Neural cell (in vitro differentiated cells): ENCODE data around the gene PRKG1. TPM values are rescaled to one million over a fixed set of nuclear protein-coding genes. Genes with fewer than 3 reads are reported as not detected.

Experiments used
- H2AFZ ChIP-seq: fragments of 200-600, 300-800 bp; sonication (generic), shearing (Covaris generic); 2 replicates; pipeline ENCODE4 v1.6.0; 2014; ENCODE audit warnings: low read depth, mild to moderate bottlenecking, antibody characterized with exemption, low read length, moderate library complexity
- H3F3A ChIP-seq: fragments of 200-600 bp; shearing (Covaris generic); 2 replicates; pipeline ENCODE4 v1.6.1; 2016; ENCODE audit warnings: mild to moderate bottlenecking, moderate library complexity, mixed read lengths, antibody characterized with exemption, low read length; ENCODE audit not compliant: insufficient read depth, poor library complexity, severe bottlenecking
- H3K27ac ChIP-seq: fragments of 200-600, 300-800 bp; sonication (generic), shearing (Covaris generic); 2 replicates; pipeline ENCODE4 v1.5.1; 2014; ENCODE audit warnings: mild to moderate bottlenecking, low read length, moderate library complexity
- H3K27me3 ChIP-seq: fragments of 300-800, 200-600 bp; sonication (generic), shearing (Covaris generic); 2 replicates; pipeline ENCODE4 v1.6.0; 2014; ENCODE audit warnings: mild to moderate bottlenecking, low read depth, low read length, moderate library complexity; ENCODE audit not compliant: insufficient read depth
- H3K36me3 ChIP-seq: fragments of 300-800, 200-600 bp; sonication (generic), shearing (Covaris generic); 2 replicates; pipeline ENCODE4 v1.5.1; 2014; ENCODE audit warnings: mild to moderate bottlenecking, antibody characterized with exemption, low read length, moderate library complexity; ENCODE audit not compliant: insufficient read depth
- H3K4me2 ChIP-seq: fragments of 300-800, 200-600 bp; sonication (generic), shearing (Covaris generic); 2 replicates; pipeline ENCODE4 v1.6.0; 2014; ENCODE audit warnings: mild to moderate bottlenecking, low read length
- H3K4me3 ChIP-seq: fragments of 300-800, 200-600 bp; sonication (generic), shearing (Covaris generic); 2 replicates; pipeline ENCODE4 v1.5.1; 2014; ENCODE audit warnings: mild to moderate bottlenecking, low read length, moderate library complexity
- H3K79me2 ChIP-seq: fragments of 200-600 bp; shearing (Covaris generic); replicated peaks from 2 replicates; pipeline ENCODE4 v1.6.0; 2014; ENCODE audit warnings: mild to moderate bottlenecking, low read length, moderate library complexity; ENCODE audit not compliant: insufficient read depth
- H3K9ac ChIP-seq: fragments of 300-800, 200-600 bp; sonication (generic), shearing (Covaris generic); 2 replicates; pipeline ENCODE4 v1.6.1; 2016; ENCODE audit warnings: mild to moderate bottlenecking, low read length, mixed read lengths
- H3K9me2 ChIP-seq: fragments of 200-600 bp; shearing (Covaris generic); 2 replicates; pipeline ENCODE4 v1.6.1; 2016; ENCODE audit warnings: mild to moderate bottlenecking, low read length, mixed read lengths; ENCODE audit not compliant: insufficient read depth
- H3K9me3 ChIP-seq: fragments of 200-600, 300-800 bp; sonication (generic), shearing (Covaris generic); 2 replicates; pipeline ENCODE4 v1.6.1; 2016; ENCODE audit warnings: mild to moderate bottlenecking, mixed run types, low read length, moderate library complexity, mixed read lengths
- H4K20me1 ChIP-seq: fragments of 200-600 bp; shearing (Covaris generic); 2 replicates; pipeline ENCODE4 v1.6.1; 2016; ENCODE audit warnings: mild to moderate bottlenecking, mixed run types; ENCODE audit not compliant: insufficient read depth
- EP300 ChIP-seq: fragments of 450-650 bp; conservative IDR thresholded peaks from 2 replicates; pipeline ENCODE4 v1.6.1; 2014; ENCODE audit warnings: antibody characterized with exemption, mild to moderate bottlenecking, moderate library complexity; ENCODE audit not compliant: poor library complexity, severe bottlenecking
- EZH2 ChIP-seq: fragments of 200-600, 300-800 bp; shearing (Covaris generic), sonication (generic); IDR thresholded peaks from 2 replicates; pipeline ENCODE4 v1.6.1; 2014; ENCODE audit warnings: antibody characterized with exemption, low read length, borderline replicate concordance, mild to moderate bottlenecking; ENCODE audit not compliant: insufficient read depth, poor library complexity, severe bottlenecking
- MXI1 ChIP-seq: fragments of 450-650 bp; conservative IDR thresholded peaks from 2 replicates; pipeline ENCODE4 v1.6.1; 2014; ENCODE audit warnings: antibody characterized with exemption, mild to moderate bottlenecking; ENCODE audit not compliant: poor library complexity, severe bottlenecking
- POLR2AphosphoS5 ChIP-seq: IDR thresholded peaks from 2 replicates; pipeline ENCODE4 v1.6.1; 2012
- RAD21 ChIP-seq: fragments of 450-650 bp; conservative IDR thresholded peaks from 2 replicates; pipeline ENCODE4 v1.6.1; 2014; ENCODE audit warnings: antibody characterized with exemption, mild to moderate bottlenecking, moderate library complexity
- SMC3 ChIP-seq: fragments of 450-650 bp; conservative IDR thresholded peaks from 2 replicates; pipeline ENCODE4 v1.6.1; 2014; ENCODE audit warnings: antibody characterized with exemption, mild to moderate bottlenecking, moderate library complexity; ENCODE audit not compliant: poor library complexity
- TAF1 ChIP-seq: IDR thresholded peaks from 2 replicates; pipeline ENCODE4 v1.6.1; 2012; ENCODE audit warnings: low read depth
- polyA plus RNA-seq: library from polyadenylated mRNA; depleted of rRNA; stranded (reverse); fragments of >200 nt; gene quantifications from 2 replicates; pipeline ENCODE4 v1.2.3, GENCODE V29; 2014
- TF ChIP-seq, protein P1 (sequence below): fragments of 450-650 bp; IDR thresholded peaks from 2 replicates; pipeline ENCODE4 v1.5.1; 2014; ENCODE audit warnings: antibody characterized with exemption, mild to moderate bottlenecking, moderate library complexity; ENCODE audit not compliant: poor library complexity, severe bottlenecking
- TF ChIP-seq, protein P2 (sequence below): IDR thresholded peaks from 2 replicates; pipeline ENCODE4 v1.6.1; 2012; ENCODE audit warnings: borderline replicate concordance

Gene PRKG1
- polyA plus RNA-seq, 1 donor from 2014 or later: 2.2 TPM

DNA sequence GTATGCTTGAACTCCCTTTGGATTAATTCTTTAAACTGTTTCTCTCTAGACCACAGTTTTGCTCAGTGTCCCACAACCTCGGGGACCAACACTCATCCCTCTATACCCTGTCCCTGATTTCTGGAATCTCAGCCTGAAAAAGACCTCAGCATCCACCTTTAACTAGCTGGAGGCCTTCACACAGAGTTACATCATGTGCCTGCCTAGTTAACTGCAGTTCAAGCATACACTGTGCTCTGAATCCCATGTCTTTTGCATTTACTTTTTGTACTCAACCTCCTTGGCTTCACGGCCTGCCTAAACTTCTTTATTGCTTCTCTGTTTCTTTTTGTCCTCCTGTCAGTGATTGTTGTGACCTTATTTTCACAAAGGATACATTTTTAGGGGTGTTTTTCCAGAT, 66.7 kb downstream of the PRKG1 start:
- no peak overlapping the region for H3K27ac ChIP-seq
- TF ChIP-seq TAF1 (no peak), SMC3 (no peak), EZH2 (no peak), POLR2AphosphoS5 (peak; percentile 38), EP300 (no peak)
- TF ChIP-seq, protein P1, sequence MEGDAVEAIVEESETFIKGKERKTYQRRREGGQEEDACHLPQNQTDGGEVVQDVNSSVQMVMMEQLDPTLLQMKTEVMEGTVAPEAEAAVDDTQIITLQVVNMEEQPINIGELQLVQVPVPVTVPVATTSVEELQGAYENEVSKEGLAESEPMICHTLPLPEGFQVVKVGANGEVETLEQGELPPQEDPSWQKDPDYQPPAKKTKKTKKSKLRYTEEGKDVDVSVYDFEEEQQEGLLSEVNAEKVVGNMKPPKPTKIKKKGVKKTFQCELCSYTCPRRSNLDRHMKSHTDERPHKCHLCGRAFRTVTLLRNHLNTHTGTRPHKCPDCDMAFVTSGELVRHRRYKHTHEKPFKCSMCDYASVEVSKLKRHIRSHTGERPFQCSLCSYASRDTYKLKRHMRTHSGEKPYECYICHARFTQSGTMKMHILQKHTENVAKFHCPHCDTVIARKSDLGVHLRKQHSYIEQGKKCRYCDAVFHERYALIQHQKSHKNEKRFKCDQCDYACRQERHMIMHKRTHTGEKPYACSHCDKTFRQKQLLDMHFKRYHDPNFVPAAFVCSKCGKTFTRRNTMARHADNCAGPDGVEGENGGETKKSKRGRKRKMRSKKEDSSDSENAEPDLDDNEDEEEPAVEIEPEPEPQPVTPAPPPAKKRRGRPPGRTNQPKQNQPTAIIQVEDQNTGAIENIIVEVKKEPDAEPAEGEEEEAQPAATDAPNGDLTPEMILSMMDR: no peak
- no peak overlapping the region for H3K9ac ChIP-seq
- no peaks in the 10 kb centered on the region for H3K36me3 ChIP-seq
- H4K20me1 ChIP-seq: no peaks in the 10 kb centered on the region
- H3K9me3 ChIP-seq: no peaks in the 10 kb centered on the region
- no peaks in the 10 kb centered on the region for H3K9me2 ChIP-seq
- H2AFZ ChIP-seq: no peak overlapping the region
- no peaks in the 10 kb centered on the region for H3K79me2 ChIP-seq
- no peaks in the 10 kb centered on the region for H3F3A ChIP-seq
- H3K27me3 ChIP-seq: no peaks in the 10 kb centered on the region
- H3K4me3 ChIP-seq: no peak overlapping the region
- H3K4me2 ChIP-seq: no peak overlapping the region

DNA sequence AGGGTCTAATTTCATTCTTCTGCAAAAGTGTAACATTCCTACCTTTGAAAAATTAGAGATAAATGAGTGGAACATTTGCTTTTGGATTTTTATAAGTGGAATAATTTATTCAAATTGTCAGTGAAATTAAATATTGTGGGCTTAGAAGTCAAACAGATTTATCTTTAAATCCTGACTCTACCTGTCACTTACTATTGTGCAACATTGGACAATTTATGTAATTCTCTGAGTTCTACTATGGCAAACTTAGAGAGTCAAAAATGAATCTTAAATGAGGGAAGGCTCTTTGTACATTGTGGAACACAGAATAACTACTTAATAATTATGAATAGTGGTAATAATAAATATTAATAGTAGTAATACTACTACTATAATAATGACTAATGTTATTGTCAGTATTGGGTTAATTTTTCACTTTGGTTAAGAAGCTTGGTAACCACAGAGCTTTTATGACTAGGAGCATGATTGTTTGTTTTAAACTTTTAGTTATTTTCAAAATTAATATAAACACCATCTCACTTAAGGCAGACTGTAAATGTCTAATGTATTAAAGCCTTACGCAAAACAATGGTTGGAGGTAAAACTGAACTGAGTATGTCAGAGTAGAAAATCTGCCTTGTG, 70.0 kb downstream of the PRKG1 start:
- Histone ChIP-seq H3K9me2 (no peaks in the 10 kb centered on the region), H3K4me2 (no peak overlapping the region), H3F3A (no peaks in the 10 kb centered on the region), H3K4me3 (no peak overlapping the region), H3K36me3 (no peaks in the 10 kb centered on the region), H2AFZ (no peak overlapping the region), H3K9ac (no peak overlapping the region), H3K79me2 (no peaks in the 10 kb centered on the region), H3K27me3 (no peaks in the 10 kb centered on the region), H3K27ac (no peak overlapping the region), H3K9me3 (no peaks in the 10 kb centered on the region), H4K20me1 (no peaks in the 10 kb centered on the region)
- TF ChIP-seq, protein P1: no peak
- TF ChIP-seq EZH2 (no peak), TAF1 (no peak), SMC3 (no peak), EP300 (no peak), POLR2AphosphoS5 (no peak), RAD21 (no peak), MXI1 (no peak)
- TF ChIP-seq, protein P2, sequence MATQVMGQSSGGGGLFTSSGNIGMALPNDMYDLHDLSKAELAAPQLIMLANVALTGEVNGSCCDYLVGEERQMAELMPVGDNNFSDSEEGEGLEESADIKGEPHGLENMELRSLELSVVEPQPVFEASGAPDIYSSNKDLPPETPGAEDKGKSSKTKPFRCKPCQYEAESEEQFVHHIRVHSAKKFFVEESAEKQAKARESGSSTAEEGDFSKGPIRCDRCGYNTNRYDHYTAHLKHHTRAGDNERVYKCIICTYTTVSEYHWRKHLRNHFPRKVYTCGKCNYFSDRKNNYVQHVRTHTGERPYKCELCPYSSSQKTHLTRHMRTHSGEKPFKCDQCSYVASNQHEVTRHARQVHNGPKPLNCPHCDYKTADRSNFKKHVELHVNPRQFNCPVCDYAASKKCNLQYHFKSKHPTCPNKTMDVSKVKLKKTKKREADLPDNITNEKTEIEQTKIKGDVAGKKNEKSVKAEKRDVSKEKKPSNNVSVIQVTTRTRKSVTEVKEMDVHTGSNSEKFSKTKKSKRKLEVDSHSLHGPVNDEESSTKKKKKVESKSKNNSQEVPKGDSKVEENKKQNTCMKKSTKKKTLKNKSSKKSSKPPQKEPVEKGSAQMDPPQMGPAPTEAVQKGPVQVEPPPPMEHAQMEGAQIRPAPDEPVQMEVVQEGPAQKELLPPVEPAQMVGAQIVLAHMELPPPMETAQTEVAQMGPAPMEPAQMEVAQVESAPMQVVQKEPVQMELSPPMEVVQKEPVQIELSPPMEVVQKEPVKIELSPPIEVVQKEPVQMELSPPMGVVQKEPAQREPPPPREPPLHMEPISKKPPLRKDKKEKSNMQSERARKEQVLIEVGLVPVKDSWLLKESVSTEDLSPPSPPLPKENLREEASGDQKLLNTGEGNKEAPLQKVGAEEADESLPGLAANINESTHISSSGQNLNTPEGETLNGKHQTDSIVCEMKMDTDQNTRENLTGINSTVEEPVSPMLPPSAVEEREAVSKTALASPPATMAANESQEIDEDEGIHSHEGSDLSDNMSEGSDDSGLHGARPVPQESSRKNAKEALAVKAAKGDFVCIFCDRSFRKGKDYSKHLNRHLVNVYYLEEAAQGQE: no peak
